SK-N-SH treated with all-trans-retinoic acid at 6 μM for 48 hours (cell line): ENCODE results near the gene GGT5.

Experiments used
- ATAC-seq: fragments of 200-7000 bp; cut with Tn5 transposase; 3 replicates; pipeline ENCODE4 v1.9.1; 2020; ENCODE audit warnings: mild to moderate bottlenecking, moderate library complexity
- CSDC2 ChIP-seq: fragments of 250-450 bp; sonication (Bioruptor Pico); IDR thresholded peaks from 2 replicates; pipeline ENCODE4 v1.5.0; 2020; ENCODE audit warnings: mild to moderate bottlenecking, moderate library complexity
- ESRRG ChIP-seq: fragments of 250-450 bp; sonication (Bioruptor Pico); IDR thresholded peaks from 2 replicates; pipeline ENCODE4 v1.6.1; 2021; ENCODE audit warnings: mild to moderate bottlenecking
- GLIS3 ChIP-seq: fragments of 250-450 bp; sonication (Bioruptor Pico); IDR thresholded peaks from 2 replicates; pipeline ENCODE4 v1.5.0; 2020; ENCODE audit warnings: mild to moderate bottlenecking, moderate library complexity
- ISL1 ChIP-seq: fragments of 250-450 bp; sonication (Bioruptor Pico); IDR thresholded peaks from 2 replicates; pipeline ENCODE4 v2.1.2; 2022; ENCODE audit warnings: mild to moderate bottlenecking, moderate library complexity
- RARB ChIP-seq: fragments of 250-450 bp; sonication (Bioruptor Pico); IDR thresholded peaks from 2 replicates; pipeline ENCODE4 v1.8.0; 2021; ENCODE audit warnings: mild to moderate bottlenecking, moderate library complexity
- SNAI2 ChIP-seq: fragments of 250-450 bp; sonication (Bioruptor Pico); IDR thresholded peaks from 2 replicates; pipeline ENCODE4 v1.5.0; 2020; ENCODE audit warnings: mild to moderate bottlenecking, moderate library complexity
- TCF4 ChIP-seq: fragments of 250-450 bp; sonication (Bioruptor Pico); IDR thresholded peaks from 2 replicates; pipeline ENCODE4 v1.8.0; 2021; ENCODE audit warnings: mild to moderate bottlenecking, moderate library complexity, borderline replicate concordance
- ZC3H10 ChIP-seq: fragments of 250-450 bp; sonication (Bioruptor Pico); IDR thresholded peaks from 2 replicates; pipeline ENCODE4 v1.5.1; 2021; ENCODE audit warnings: mild to moderate bottlenecking, moderate library complexity
- ZFP3 ChIP-seq: fragments of 250-450 bp; sonication (Bioruptor Pico); IDR thresholded peaks from 2 replicates; pipeline ENCODE4 v1.5.0; 2020; ENCODE audit warnings: mild to moderate bottlenecking, moderate library complexity
- ZFP30 ChIP-seq: fragments of 450-650 bp; formaldehyde crosslinking; IDR thresholded peaks from 2 replicates; pipeline ENCODE4 v1.5.0; 2022; ENCODE audit warnings: mild to moderate bottlenecking, moderate library complexity
- ZNF565 ChIP-seq: fragments of 450-650 bp; formaldehyde crosslinking; conservative IDR thresholded peaks from 2 replicates; pipeline ENCODE4 v1.5.0; 2020; ENCODE audit warnings: low read depth, mild to moderate bottlenecking, moderate library complexity
- ZNF70 ChIP-seq: fragments of 450-650 bp; formaldehyde crosslinking; IDR thresholded peaks from 2 replicates; pipeline ENCODE4 v1.5.0; 2020; ENCODE audit warnings: mild to moderate bottlenecking, moderate library complexity
- ZNF8 ChIP-seq: fragments of 450-650 bp; formaldehyde crosslinking; IDR thresholded peaks from 2 replicates; pipeline ENCODE4 v1.5.0; 2020; ENCODE audit warnings: mild to moderate bottlenecking, moderate library complexity
- TF ChIP-seq, protein P1 (sequence below): fragments of 250-450 bp; sonication (Bioruptor Pico); IDR thresholded peaks from 2 replicates; pipeline ENCODE4 v1.5.1; 2021; ENCODE audit warnings: mild to moderate bottlenecking, moderate library complexity
- TF ChIP-seq, protein P2 (sequence below): fragments of 250-450 bp; sonication (Bioruptor Pico); IDR thresholded peaks from 2 replicates; pipeline ENCODE4 v1.5.0; 2020; ENCODE audit warnings: mild to moderate bottlenecking, moderate library complexity
- TF ChIP-seq, protein P3 (sequence below): fragments of 250-450 bp; sonication (Bioruptor Pico); IDR thresholded peaks from 2 replicates; pipeline ENCODE4 v1.8.0; 2021; ENCODE audit warnings: low read depth, mild to moderate bottlenecking, moderate library complexity, borderline replicate concordance
- TF ChIP-seq, protein P4 (sequence below): fragments of 250-450 bp; sonication (Bioruptor Pico); IDR thresholded peaks from 2 replicates; pipeline ENCODE4 v1.5.1; 2020; ENCODE audit warnings: low read depth, mild to moderate bottlenecking, moderate library complexity
- TF ChIP-seq, protein P5 (sequence below): fragments of 250-450 bp; sonication (Bioruptor Pico); IDR thresholded peaks from 2 replicates; pipeline ENCODE4 v1.8.0; 2020; ENCODE audit warnings: mild to moderate bottlenecking, moderate library complexity, borderline replicate concordance

Gene GGT5

DNA sequence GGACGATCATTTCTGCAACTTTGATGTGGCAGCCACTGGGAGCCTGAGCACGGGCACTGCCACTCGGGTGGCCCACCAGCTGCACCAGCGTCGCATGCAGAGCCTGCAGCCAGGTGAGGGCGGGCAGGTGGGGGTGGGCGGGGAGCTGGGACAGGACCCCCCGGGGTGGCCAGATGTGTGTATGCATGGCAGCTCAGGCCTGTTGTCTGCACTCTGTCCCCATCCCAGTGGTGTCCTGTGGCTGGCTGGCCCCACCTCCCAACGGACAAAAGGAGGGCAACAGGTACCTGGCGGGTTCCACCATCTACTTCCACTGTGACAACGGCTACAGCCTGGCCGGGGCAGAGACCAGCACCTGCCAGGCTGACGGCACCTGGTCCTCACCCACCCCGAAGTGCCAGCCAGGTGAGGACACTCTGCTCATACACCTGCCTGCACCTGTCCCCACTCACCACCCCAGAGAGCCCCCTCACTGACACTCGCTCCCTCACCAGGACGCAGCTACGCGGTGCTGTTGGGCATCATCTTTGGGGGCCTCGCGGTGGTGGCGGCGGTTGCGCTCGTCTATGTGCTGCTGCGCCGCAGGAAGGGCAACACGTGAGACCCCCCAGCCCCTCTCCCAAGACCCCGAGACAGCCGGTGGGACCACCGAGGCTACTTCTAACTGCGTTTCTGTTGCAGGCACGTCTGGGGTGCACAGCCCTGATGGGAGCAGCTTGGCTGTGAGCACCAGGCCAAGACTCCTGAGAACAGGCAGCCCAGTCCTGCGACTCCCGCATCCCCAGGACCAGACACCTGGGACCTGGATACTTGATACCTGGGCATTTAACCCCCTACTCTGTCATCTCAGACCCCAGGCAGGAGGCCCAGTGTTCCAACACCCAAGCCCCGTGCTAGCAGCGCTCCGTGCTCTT lies 56.9 kb downstream of the GGT5 start:
- TF ChIP-seq, protein P1, sequence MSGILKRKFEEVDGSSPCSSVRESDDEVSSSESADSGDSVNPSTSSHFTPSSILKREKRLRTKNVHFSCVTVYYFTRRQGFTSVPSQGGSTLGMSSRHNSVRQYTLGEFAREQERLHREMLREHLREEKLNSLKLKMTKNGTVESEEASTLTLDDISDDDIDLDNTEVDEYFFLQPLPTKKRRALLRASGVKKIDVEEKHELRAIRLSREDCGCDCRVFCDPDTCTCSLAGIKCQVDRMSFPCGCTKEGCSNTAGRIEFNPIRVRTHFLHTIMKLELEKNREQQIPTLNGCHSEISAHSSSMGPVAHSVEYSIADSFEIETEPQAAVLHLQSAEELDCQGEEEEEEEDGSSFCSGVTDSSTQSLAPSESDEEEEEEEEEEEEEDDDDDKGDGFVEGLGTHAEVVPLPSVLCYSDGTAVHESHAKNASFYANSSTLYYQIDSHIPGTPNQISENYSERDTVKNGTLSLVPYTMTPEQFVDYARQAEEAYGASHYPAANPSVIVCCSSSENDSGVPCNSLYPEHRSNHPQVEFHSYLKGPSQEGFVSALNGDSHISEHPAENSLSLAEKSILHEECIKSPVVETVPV (CRISPR knock-in tag) = no peak
- TF ChIP-seq ISL1 (CRISPR knock-in tag) = no peak
- TF ChIP-seq ZNF70 = no peak
- TF ChIP-seq ESRRG (CRISPR knock-in tag) = no peak
- ATAC-seq = no peak

DNA sequence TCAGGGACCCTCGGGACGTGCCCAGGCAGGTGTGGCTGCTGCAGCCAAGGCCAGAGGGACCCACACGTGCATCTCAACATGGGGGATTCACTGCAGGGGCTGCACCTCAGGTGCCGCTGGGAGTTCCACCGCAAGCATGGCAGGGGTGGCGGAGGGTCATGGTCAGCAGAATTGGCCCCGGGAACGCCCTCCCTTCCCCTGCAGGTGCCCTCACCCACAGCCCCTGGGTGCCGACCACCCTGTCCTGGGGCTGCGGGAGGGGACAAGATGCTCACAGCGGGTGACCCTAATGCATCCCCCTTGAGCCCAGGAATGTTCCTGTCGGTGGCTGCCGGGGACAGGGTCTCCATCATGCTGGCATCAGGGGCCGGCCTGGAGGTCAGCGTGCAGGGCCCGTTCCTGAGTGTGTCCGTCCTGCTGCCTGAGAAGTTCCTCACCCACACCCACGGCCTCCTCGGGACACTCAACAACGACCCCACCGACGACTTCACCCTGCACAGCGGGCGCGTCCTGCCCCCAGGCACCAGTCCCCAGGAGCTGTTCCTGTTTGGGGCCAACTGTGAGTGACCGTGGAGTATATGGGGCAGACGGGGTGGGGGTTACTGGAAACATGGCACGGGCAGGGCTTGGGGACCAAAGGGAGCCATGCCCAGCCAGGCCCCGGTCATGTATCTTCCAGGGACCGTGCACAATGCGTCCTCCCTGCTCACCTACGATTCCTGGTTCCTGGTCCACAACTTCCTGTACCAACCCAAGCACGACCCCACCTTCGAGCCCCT lies 57.8 kb downstream of the GGT5 start:
- ATAC-seq = no peak
- TF ChIP-seq ZNF70 (no peak), GLIS3 (CRISPR knock-in tag) (no peak), CSDC2 (CRISPR knock-in tag) (no peak), ZFP30 (no peak), ZFP3 (CRISPR knock-in tag) (no peak), SNAI2 (CRISPR knock-in tag) (no peak), ZNF565 (CRISPR knock-in tag) (no peak)
- TF ChIP-seq, protein P2, sequence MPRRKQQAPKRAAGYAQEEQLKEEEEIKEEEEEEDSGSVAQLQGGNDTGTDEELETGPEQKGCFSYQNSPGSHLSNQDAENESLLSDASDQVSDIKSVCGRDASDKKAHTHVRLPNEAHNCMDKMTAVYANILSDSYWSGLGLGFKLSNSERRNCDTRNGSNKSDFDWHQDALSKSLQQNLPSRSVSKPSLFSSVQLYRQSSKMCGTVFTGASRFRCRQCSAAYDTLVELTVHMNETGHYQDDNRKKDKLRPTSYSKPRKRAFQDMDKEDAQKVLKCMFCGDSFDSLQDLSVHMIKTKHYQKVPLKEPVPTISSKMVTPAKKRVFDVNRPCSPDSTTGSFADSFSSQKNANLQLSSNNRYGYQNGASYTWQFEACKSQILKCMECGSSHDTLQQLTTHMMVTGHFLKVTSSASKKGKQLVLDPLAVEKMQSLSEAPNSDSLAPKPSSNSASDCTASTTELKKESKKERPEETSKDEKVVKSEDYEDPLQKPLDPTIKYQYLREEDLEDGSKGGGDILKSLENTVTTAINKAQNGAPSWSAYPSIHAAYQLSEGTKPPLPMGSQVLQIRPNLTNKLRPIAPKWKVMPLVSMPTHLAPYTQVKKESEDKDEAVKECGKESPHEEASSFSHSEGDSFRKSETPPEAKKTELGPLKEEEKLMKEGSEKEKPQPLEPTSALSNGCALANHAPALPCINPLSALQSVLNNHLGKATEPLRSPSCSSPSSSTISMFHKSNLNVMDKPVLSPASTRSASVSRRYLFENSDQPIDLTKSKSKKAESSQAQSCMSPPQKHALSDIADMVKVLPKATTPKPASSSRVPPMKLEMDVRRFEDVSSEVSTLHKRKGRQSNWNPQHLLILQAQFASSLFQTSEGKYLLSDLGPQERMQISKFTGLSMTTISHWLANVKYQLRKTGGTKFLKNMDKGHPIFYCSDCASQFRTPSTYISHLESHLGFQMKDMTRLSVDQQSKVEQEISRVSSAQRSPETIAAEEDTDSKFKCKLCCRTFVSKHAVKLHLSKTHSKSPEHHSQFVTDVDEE (CRISPR knock-in tag) = no peak
- TF ChIP-seq, protein P1 (CRISPR knock-in tag) = no peak
- TF ChIP-seq, protein P3, sequence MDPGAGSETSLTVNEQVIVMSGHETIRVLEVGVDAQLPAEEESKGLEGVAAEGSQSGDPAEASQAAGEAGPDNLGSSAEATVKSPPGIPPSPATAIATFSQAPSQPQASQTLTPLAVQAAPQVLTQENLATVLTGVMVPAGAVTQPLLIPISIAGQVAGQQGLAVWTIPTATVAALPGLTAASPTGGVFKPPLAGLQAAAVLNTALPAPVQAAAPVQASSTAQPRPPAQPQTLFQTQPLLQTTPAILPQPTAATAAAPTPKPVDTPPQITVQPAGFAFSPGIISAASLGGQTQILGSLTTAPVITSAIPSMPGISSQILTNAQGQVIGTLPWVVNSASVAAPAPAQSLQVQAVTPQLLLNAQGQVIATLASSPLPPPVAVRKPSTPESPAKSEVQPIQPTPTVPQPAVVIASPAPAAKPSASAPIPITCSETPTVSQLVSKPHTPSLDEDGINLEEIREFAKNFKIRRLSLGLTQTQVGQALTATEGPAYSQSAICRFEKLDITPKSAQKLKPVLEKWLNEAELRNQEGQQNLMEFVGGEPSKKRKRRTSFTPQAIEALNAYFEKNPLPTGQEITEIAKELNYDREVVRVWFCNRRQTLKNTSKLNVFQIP = no peak

DNA sequence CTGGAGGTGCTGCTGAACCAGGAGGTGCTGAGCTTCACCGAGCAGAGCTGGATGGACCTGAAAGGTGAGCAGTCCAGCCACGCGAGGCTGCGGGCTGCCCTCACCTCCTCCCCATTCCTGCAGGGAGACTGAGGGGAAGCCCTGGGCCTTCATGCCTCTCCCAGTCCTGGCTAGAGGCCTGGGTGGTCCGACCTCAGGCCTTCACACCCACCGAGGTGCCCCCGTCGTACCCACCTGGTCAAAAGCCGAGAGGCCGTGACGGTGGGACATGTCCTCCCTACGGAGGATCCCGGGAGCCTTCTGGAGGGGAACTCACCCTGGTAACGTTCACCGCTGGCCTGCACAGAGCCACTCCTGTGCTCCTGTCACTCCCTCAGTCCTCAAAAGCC lies 58.5 kb downstream of the GGT5 start:
- TF ChIP-seq CSDC2 (CRISPR knock-in tag) (no peak), ZNF8 (CRISPR knock-in tag) (no peak), SNAI2 (CRISPR knock-in tag) (no peak), ZNF565 (CRISPR knock-in tag) (no peak), ZC3H10 (CRISPR knock-in tag) (no peak), ISL1 (CRISPR knock-in tag) (no peak), GLIS3 (CRISPR knock-in tag) (no peak), TCF4 (CRISPR knock-in tag) (no peak), RARB (CRISPR knock-in tag) (no peak), ZFP30 (no peak)
- TF ChIP-seq, protein P4, sequence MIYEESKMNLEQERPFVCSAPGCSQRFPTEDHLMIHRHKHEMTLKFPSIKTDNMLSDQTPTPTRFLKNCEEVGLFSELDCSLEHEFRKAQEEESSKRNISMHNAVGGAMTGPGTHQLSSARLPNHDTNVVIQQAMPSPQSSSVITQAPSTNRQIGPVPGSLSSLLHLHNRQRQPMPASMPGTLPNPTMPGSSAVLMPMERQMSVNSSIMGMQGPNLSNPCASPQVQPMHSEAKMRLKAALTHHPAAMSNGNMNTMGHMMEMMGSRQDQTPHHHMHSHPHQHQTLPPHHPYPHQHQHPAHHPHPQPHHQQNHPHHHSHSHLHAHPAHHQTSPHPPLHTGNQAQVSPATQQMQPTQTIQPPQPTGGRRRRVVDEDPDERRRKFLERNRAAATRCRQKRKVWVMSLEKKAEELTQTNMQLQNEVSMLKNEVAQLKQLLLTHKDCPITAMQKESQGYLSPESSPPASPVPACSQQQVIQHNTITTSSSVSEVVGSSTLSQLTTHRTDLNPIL = no peak
- TF ChIP-seq, protein P1 (CRISPR knock-in tag) = no peak
- TF ChIP-seq, protein P2 (CRISPR knock-in tag) = no peak
- TF ChIP-seq, protein P5, sequence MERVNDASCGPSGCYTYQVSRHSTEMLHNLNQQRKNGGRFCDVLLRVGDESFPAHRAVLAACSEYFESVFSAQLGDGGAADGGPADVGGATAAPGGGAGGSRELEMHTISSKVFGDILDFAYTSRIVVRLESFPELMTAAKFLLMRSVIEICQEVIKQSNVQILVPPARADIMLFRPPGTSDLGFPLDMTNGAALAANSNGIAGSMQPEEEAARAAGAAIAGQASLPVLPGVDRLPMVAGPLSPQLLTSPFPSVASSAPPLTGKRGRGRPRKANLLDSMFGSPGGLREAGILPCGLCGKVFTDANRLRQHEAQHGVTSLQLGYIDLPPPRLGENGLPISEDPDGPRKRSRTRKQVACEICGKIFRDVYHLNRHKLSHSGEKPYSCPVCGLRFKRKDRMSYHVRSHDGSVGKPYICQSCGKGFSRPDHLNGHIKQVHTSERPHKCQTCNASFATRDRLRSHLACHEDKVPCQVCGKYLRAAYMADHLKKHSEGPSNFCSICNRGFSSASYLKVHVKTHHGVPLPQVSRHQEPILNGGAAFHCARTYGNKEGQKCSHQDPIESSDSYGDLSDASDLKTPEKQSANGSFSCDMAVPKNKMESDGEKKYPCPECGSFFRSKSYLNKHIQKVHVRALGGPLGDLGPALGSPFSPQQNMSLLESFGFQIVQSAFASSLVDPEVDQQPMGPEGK = no peak
- no peak for ATAC-seq
